ENCODE results near the gene GBGT1. TPM values are rescaled to one million over a fixed set of nuclear protein-coding genes. Genes with fewer than 3 reads are reported as not detected.

The GBGT1 gene
- total and polyA plus RNA-seq, 9 of the 15 experiments (the other 6 are each of a cell fraction or from before 2014, with no cell fraction given): 0.55 to 25.8 (median 13.7) TPM

DNA sequence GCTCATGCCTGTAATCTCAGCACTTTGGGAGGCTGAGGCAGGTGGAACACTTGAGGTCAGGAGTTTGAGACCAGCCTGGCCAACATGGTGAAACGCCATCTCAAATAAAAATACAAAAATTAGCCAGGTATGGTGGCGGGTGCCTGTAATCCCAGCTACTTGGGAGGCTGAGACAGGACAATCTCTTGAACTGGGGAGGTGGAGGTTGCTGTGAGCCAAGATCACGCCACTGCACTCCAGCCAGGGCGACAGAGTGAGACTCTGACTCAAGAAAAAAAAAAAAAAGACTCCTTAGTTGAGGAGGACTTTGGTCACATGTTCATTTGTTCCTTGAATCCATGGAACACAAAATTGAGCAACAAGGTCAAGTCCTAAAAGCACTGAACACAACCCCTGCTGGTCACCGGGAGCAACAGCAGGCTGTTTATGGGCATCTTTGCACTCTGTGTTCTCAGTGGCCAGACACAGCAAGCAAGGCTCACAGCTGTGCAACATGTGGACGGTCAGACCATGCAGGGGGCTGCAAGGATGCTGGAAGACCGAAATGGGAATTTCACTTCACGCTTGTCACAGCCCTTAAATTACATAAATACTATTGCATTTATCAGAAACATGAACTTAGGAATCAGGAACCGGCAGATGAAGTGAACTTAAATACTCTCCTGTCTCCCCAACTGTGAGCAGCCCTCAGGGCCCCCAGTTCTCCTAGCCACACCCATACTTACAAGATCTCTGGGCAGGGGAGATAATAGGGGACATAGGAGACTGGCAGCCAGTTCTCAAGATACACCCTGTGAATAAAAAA is 2.8 kb downstream of the GBGT1 start (continued):
- TF ChIP-seq DLX4 (CRISPR knock-in tag; IDR thresholded peaks at IDR 0.05) (no peak), ZNF384 (IDR thresholded peaks at IDR 0.05; ENCODE audit: low read depth, low read length) (peak; percentile 79), EP300 (IDR thresholded peaks at IDR 0.05; ENCODE audit: low read length) (no peak), TFAP4 (CRISPR knock-in tag; IDR thresholded peaks at IDR 0.05; ENCODE audit: borderline replicate concordance) (peak; percentile 95), TGIF2 (CRISPR knock-in tag; IDR thresholded peaks at IDR 0.05) (no peak), ZNF277 (CRISPR knock-in tag; IDR thresholded peaks at IDR 0.05; ENCODE audit: borderline replicate concordance) (no peak), MCM7 (IDR thresholded peaks at IDR 0.05) (no peak), ZBTB26 (CRISPR knock-in tag; IDR thresholded peaks at IDR 0.05) (no peak), PBX2 (CRISPR knock-in tag; IDR thresholded peaks at IDR 0.05; ENCODE audit: low read depth) (no peak), PBX2 (tag; conservative IDR thresholded peaks at IDR 0.05; ENCODE audit: low read depth) (no peak)
- TF ChIP-seq, protein P1, sequence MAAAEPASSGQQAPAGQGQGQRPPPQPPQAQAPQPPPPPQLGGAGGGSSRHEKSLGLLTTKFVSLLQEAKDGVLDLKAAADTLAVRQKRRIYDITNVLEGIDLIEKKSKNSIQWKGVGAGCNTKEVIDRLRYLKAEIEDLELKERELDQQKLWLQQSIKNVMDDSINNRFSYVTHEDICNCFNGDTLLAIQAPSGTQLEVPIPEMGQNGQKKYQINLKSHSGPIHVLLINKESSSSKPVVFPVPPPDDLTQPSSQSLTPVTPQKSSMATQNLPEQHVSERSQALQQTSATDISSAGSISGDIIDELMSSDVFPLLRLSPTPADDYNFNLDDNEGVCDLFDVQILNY (CRISPR knock-in tag; IDR thresholded peaks at IDR 0.05): no peak

Measured in K562 (cell line).